GM18909 (cell line): Measurements from ENCODE around the gene FAM174B.

Source experiments
- ATAC-seq: cut with Tn5 transposase; IDR thresholded peaks from one replicate; pipeline ENCODE4 v1.9.1; 2021; ENCODE audit warnings: mild to moderate bottlenecking; ENCODE audit not compliant: unreplicated experiment, poor library complexity

Gene FAM174B

DNA sequence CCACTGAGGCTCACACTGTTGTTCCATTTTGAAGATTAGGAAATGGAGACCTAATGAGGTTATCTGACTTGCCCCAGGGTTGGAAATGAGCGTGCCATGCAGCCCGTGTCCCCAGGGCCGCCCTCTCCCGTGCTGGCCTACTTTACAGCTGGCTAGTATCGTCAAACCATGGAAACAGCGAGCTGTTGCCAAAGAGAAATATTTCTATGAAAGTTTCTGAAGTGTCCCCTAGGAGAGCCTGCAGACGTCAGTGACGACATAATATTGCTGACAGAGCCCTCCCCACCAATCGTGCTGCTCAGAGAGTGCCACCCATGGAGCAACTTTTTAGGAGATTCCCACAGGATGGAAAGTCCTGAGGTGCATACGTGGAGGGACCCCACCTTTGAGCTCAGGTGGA, 11.2 kb upstream of the FAM174B start:
- no peak for ATAC-seq

DNA sequence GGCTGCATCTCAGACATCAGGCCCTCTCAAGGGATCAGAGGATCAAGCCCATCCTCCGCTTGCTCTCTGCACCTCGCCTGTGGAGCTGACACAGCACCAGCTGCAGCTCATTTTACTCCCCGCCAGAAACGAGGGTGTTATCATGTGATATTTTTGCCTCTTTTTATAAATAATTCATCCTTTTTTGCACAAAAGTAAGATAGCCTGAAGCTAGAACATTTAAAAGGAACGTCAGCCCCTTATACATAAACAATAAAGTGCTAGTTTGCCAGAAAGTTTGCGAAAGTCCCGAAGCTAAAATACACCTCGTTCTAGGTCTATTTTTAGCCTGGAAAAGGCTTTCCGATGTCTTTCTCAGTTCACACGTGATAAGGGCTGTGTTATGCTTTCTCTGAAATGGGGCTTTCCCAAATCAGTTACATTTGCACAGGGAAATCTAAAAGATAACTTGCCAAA, 9.6 kb upstream of the FAM174B start:
- ATAC-seq = no peak

DNA sequence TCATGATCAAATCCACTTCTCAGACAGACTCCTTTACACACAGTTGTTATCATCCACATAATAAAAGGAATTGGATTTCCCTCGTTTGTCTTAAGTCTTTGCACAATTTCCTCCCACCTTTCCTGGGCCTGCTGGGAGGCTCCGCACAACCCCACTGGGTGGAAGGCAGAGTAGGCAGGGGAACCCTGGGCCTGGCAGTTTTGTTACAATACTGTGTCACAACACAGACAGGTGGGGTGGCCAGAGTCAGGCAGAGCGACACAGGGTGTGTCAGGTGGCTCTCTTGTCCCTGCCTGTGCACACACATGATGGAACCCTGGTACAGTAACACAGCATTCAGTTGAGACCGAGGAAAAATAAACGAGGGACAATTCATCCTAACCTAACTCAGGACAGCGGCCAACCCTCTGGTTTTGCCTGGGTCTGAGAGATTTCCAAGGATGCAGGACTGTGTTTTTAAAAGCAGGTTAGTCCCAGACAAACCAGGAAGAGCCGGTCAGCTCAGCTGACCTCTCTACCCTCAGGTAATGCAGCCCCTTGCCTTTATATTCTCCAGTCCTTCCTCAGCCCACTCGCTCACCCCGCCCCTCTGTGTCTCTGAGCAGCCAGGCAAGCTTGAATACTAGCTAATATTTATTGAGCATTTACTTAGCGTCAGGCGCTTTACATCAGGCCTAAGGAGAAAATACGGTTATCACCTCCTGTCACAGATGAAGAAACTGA, 8.8 kb upstream of the FAM174B start:
- ATAC-seq = no peak

DNA sequence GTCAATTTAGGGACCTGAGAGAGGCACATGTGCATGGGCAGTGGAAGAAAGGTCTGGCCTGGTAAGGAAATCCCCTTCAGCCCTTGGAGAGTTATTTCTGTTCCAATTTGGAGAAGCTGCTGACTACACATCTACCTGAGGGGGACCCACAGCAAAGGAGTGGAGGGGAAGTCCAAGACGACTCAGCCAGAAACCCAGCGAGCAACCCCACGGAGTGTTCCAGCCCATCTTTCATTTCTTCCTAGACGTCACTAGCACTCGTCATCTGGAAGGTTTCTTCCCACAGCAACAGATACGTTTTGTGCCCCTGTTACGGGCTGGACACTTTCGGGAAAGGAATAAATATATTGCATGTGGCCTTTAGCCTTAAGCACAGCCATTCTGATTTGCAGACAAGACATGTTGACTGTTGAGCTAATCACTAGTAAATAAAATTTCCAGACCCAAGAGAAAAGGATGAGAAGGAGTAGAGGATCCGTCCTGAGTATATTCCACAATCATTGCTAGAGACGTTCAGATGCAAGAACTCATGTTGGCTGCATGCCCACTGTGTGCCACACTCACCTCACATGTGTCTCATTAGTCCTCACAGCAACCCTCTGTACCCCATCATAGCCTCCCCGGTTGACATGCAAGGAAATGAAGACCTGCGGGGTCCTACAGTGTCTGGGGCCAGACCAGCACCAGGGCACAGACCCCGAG, 7.8 kb upstream of the FAM174B start:
- no peak for ATAC-seq

DNA sequence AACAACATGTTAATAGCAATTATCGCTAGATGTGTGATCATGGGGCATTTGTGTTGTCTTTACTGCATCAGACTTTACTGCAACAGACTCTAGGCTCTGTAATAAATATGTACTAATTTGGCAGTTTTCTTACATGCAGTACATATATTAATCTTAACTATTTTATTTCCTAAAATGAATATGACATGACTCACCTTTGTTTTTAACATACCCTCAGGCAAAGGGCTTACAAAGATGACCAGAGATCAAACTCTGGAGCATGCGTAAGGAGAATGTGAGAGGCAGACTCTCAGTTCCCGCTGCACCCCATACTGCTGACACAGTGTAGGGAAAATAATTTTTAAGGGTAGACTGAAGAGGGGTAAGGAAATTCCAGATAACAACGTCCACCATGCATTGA, 7.2 kb upstream of the FAM174B start:
- no peak for ATAC-seq

DNA sequence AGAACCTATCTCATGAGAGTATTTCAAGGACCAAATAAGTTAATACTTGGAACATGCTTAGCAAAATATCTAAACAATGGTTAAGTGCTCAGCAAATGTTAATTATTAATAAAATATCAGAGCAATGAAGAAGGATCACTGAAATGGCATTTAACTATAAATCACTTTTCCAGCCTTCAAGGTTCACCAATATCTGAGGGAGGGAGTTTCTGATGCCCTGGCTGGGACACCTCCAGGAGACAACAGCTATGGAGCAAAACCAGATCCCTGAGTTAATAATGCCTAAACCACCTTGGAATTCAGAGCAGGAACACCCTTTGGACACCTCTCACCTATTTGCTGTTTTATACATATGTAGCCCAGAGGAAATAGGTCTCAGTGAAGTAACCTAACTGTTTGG, 6.4 kb upstream of the FAM174B start:
- ATAC-seq = no peak

DNA sequence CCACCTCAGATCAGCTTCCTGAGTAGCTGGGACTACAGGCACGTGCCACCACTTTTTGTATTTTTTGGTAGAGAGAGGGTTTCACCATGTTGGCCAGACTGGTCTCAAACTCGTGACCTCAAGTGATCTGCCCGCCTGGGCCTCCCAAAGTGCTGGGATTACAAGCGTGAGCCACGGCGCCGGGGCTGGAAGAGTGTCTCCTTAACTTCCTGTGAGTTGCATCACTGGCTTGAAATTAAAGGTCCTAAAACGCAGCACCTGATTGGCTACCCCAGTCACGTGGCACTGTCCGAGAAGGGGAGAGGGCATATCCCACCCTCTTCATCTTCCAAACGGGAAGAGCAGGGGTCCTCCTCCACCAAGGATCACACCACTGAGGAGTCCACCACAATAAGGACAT, 5.5 kb upstream of the FAM174B start:
- ATAC-seq = no peak

DNA sequence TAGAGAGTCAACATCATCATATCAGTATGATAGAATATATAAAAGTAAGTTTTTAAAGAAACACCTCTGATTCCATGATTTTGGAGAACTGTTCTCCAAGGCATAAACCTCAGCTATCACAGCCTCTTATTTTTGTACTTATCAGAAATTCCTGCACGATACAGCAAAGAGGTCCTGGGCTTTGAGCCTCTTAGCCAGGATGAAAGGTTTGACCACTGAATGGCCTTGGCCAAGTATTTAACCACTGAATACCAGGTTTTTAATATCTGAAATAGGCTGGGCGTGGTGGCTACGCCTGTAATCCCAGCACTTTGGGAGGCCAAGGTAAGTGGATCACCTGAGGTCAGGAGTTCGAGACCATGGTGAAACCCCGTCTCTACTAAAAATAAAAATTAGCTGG, 1.9 kb upstream of the FAM174B start:
- no peak for ATAC-seq

DNA sequence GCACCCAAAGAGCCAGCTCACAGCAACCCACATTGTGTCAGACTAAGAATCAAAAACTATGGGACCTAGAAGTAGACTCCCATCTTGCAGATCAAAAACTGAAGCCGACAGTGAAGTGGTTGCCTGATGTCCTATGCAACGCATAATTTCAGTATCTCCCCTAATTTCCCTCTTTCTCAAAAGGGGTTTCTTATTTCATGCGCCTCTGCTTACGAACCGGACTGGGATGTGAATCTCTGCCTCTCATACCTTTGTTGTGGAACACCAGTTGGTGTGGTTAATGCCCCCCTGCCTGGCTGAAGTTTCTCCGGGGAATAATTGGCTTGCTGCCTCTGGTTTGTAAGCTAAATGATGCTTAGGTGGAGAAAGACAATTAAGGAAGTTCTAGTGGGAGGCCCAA, 514 bp upstream of the FAM174B start:
- ATAC-seq = no peak

DNA sequence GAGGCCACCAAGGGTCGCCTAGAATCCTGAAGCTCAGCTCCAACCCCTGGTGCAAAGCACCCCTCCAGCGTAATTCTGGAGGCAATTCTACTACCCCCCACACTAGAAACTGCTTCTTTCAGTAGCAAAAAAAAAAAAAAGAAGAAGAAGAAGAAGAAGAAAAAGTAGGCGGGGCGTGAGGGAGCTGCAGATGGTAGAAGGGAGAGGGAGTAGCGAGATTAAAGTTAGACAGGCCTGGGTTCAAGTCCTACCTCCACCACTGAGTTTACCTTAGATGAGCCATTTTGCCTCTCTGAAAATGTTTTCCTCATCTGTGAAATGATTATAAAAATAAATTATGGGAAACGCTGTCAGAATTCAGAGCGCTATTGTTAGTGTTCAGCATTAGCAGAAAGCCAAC, 913 bp downstream of the FAM174B start:
- ATAC-seq = no peak

DNA sequence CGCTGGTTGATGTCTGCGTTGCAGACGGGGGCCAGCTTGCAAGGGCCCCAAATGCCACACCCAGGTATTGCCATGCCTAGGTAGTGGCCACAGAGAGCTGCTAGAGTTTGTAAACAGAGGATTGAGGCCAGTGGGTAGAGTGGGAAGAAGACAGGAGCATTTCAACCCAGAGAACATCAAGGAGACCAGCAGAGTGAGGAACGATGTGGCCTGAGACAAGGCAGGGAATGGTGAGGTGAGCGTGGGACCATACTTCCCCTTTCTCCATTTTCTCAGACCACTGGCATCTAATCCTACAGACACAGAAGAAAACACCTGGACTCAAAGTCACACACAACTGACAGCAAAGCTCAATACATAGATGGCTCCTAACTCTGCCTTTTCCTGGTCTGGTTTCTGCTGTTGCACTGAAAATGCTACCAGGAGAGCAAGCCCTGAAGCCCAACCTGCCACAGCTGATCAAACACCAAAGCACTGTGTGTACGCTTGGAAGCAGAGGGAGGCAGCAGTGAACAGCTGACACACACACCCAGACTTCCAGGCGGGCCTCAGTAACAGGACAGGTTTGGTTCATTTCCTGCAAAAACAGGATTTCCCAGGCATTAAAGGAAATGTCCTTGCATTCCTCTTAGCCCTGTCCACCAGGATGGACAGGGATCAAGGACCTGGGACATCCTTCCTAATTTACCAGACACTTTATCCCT, 1.6 kb downstream of the FAM174B start:
- ATAC-seq = no peak

DNA sequence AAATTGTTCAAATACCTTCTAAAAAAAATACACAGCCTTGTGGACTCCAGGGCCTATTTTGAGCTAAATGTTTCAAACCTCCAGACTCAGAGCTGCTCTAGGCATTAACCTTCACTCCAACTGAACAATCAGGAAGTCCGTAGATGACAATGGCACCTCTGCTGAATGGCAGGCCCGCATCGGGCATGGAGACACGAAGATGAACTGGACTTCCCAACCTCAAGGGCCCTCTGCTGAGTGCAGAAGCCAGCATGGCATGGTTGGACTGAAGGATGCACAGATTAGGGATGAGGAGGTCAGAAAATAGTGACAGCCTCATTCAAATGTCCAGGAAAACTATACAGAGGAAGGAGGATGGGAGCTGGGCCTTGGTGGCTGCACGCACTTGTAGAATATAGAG, 2.2 kb downstream of the FAM174B start:
- no peak for ATAC-seq

DNA sequence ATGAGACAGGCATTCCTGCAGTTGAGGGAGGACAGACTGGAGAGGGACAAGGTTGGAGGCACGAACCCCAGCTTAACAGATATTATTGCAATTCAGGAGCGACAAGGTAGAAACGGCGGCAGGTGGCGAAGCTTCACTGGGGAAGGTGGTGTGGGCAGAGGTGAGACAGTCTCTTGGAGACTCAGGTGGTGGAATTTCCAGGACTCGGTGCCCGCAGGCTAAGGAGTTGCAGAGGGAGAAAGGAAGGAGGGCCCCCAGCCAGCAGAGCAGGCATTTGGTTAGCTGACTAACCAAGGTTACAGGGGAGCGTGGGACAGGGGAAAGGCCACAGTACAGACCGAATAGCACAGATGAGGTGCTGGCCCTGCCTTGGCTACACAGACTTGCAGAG, 3.0 kb downstream of the FAM174B start:
- ATAC-seq = no peak

DNA sequence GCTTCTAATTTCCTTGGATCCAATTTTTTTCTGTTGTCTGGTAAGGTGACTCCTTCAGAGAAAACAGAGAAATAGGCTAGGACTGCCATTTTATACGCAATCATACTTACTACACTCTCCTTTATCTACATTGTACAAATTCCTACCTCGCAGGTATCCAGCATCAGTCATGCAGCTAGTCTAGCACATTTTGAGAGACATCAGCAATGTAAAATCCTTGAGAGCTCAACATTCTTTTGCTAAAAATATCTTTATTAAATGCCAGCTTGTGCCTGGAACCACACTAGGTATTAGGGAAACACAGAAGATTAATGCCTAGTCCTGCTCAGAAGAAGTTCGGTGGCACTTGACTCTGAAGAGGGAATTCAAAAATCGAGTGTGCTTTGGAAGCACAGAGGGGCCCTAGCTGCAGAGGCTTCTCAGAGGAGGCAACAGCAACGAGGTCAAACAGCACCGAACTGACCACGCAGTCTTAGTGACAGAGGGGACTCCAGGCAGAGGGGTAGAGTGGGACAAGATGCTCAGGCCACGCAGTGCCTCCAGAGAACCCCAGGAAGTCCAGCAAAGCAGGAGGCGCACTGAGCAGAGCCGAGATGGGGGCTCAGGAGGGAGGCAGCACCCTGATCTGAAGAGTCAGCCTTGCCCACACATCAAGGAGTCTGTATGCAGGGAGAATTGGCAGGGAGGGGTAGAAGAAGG, 3.5 kb downstream of the FAM174B start:
- no peak for ATAC-seq

DNA sequence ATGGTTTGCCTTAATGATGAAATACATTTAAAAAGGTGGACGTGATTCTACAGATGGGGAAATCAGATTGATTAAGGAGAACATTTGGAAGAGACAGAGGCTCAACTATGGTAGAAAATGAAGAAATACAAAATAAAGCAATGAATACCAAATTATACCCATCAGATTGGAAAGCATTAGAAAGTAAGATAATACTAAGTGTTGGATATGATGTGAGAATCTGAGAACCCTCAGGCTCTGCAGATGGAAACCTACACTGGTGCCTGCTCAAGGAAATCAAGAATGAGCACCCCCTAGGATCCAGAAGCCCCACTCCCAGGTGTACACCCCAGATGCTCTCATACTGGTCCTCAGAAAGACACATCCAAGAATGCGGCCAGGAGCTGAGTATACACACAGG, 4.6 kb downstream of the FAM174B start:
- no peak for ATAC-seq

DNA sequence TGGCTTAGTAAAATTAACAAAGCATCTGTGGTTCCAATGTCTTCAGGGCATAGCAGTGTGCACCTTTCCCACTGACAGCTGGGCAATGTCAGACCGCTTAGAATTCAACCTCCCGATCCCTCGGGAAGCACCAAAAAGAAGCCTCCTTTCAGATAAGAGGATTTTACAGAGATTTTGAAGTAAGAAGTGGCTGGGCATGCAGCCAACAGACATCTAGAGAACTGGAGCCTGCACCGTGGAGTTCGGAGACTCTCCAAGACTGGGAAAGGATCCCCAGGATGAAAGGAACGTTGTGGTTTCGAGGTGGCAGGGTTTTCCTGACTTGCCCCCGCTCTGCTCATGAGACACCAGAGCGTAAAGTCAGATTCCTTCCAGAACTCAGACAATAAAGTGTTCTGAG, 5.3 kb downstream of the FAM174B start:
- ATAC-seq = no peak

DNA sequence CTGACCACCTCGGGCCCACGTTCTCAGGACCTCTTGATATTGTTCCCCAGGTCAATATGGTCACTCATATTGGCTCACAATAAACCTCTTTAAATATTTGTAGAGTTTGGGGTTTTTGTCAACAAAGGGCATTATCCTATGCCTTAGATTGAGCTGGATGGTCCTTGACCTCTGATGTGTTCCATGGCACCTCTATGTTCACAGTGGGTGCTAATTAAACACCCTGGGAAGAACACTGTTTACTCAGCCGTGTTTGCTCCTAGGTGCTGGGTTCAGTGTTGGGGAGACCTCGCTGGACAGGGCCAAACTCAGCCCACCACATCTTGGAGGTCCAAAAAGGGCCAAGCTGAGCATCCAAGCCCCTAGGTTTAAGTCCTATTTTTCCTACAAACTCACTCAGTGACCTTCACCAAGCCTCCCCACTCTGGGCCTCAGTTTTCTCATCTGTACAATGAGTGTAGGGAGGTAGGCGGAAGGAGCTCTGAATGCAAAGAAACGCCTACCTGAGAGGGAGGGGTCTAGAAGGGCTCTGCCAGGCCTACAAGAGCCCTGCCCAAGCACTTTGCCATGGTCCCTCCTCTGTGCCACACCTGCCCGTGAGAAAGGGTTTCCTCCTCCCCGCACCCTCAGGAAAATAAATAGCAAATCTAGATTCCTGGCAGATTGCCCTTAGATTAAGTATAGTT, 7.2 kb downstream of the FAM174B start:
- ATAC-seq = no peak

DNA sequence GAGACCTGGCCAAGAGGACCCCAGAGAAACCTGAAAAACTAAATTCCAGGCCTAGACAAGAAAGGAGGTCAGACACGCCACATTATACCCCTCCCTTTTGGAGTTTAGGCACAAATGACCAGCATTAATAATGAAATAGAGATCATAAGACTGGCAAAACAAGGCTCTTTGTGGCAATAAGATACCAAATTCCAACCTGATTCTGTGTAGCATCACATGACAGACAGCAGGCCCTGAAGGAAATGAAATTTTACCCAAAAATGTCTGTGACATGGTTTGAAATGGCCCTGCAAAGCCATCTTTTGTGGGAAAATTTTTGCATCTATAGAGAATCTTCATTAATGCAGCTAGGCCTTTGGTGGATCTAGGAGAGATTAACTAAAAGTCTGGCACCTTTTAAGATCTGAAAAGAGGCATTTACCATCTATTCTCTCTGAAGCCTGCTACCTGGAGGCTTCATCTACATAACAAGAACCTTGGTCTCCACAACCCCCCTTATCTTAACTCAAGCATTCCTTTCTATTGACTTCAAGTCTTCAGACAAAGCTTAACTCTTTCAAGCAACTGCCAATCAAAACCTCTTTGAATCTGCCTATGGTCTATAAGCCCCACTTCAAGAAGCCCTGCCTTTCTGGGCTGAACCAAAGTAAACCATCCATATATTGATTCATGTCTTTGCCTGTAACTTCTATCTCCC, 8.0 kb downstream of the FAM174B start:
- ATAC-seq = no peak

DNA sequence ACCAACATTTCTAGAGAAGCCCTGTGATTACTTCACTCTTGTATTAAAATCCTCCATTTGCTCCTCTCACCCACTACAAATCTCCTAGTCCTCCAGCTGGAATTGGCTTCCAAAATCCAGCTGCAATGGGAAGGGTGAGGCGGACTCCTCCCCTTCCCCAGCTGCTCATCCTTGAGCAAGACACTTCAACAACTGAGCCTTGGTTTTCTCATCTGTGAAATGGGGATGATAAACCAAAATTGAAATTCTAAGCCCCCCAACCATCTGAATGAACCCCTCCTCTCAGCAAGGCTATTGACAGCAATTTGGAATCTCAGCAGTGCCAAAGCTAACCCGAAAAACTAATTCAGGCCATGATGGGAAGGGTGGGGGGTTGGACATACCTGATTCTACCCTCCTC, 9.4 kb downstream of the FAM174B start:
- no peak for ATAC-seq

DNA sequence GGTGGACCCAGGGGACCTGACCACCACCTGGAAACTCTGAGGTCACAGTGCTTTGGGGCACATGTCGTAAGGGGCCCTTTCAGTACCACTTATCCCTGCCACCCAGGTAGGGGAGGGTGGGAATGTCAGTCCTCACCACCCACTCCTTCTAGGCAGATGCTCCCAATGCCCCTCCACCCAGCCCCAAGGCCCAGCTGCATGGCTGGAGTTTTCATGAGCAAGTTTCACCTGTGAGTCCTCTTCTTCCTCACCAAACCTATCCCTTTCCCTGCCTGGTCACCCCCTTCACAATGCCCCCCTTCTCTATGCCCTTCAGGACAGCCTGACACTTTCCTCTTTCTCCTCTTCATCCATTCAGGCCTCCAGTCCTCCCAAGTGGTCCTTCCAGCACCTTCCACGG, 9.8 kb downstream of the FAM174B start:
- ATAC-seq = no peak
